ENCODE data around the gene PTMA. TPM values are rescaled to one million over a fixed set of nuclear protein-coding genes. Genes with fewer than 3 reads are reported as not detected.
A peak's percentile ranks its signal among the peaks of the same experiment; 100 is the strongest.

PTMA gene
- total RNA-seq, 1 experiment from 2014 or later: 2,752 TPM

GRCh38 chr2:231710799-231711676 lies 2.7 kb downstream of the PTMA start:
- Histone ChIP-seq H3K9ac (ENCODE audit: low read length) (peak overlapping the region; percentile 94), H3K27ac (ENCODE audit: low read depth, low read length) (peak overlapping the region; percentile 99), H4K20me1 (ENCODE audit: insufficient read depth) (peaks cover 31% of the 10 kb centered on the region; the same call in 1 of the 2 replicates), H3K79me2 (ENCODE audit: insufficient read depth, low read length) (peaks cover 52% of the 10 kb centered on the region), H2AFZ (ENCODE audit: low read depth, low read length, poor library complexity, severe bottlenecking) (no peak overlapping the region), H3K27me3 (ENCODE audit: insufficient read depth, low read length) (no peaks in the 10 kb centered on the region), H3K9me3 (ENCODE audit: control insufficient read depth in 1 of 2, insufficient read depth in 1 of 2, low read depth in 1 of 2, low read length in 2 of 2) (no peaks in the 10 kb centered on the region), H3K4me1 (ENCODE audit: control insufficient read depth in 1 of 2, insufficient read depth in 2 of 2, low read length in 2 of 2) (peaks cover 18 to 61% of the 10 kb centered on the region in 2 experiments), H3K36me3 (ENCODE audit: control insufficient read depth in 1 of 2, insufficient read depth in 2 of 2, low read length in 2 of 2) (peaks cover 19 to 38% of the 10 kb centered on the region in 2 experiments), H3K9me2 (ENCODE audit: insufficient read depth) (no peaks in the 10 kb centered on the region), H3K4me2 (ENCODE audit: low read length) (peak overlapping the region; percentile 93), H3K4me3 (replicated peaks in 1 of 2; ENCODE audit: low read depth in 1 of 2, low read length in 2 of 2) (peak overlapping the region; percentile 69 to 94)
- BruUV-seq (replicated peaks): no TSS peak
- RAD21 ChIA-PET (ENCODE audit: low non-redundant PET in 1 of 2, low total read pairs in 2 of 2, uncharacterized antibody in 2 of 2, unreplicated experiment in 2 of 2): no interaction called here
- TF ChIP-seq ATF3 (IDR thresholded peaks at IDR 0.05) (no peak), MAX (IDR thresholded peaks at IDR 0.05) (no peak), ZFX (IDR thresholded peaks at IDR 0.05) (peak; percentile 21; the same call in 1 of the 2 replicates), ZBTB33 (IDR thresholded peaks at IDR 0.05; ENCODE audit: extremely low read depth, insufficient replicate concordance, low read length) (no peak)
- DNase-seq (ENCODE audit: low read depth, low spot score): no peak
- CTCF ChIA-PET: no interaction called here
- intact Hi-C loops (cut with micrococcal nuclease): no loop called here
- ATAC-seq: no peak
- POLR2A ChIA-PET: interaction anchor here (1.1 to 6.5 kb wide), 2 partner anchors 38 to 45 kb away, joined by 3 to 50 read pairs; no protein-coding TSS in a partner anchor
